ENCODE results near the gene USP13. TPM values are rescaled to one million over a fixed set of nuclear protein-coding genes. Genes with fewer than 3 reads are reported as not detected.

The USP13 gene
- polyA plus RNA-seq, 3 donors = 0.31 to 1.6 (median 1.2) TPM

DNA sequence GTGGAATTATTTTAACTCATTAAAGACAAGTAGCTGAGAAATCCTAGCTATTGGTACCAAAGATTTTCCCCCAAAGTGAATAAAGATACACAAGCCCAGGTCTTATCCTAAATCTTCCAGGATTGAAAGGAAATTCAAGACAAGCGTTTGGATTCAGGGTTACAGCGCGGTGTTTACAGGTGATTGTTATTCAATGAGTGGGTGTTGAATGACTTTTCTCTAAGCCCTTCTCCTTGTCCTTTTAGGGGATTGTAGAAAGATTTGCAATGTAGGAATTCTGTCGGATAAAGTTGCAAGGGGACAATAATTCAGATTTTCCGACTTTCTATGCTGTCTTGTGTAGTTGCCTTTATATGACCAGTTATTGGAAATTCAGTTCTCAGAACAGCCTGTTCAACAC lies 57.2 kb downstream of the USP13 start:
- peaks cover 13 to 14% of the 10 kb centered on the region in 2 donors for H3K36me3 Mint-ChIP-seq
- intact Hi-C loops (cut with micrococcal nuclease) = no loop called here
- H3K27me3 ChIP-seq (ENCODE audit: control insufficient read depth in 2 of 2, insufficient read depth in 2 of 2, low read length in 2 of 2) = no peaks in the 10 kb centered on the region
- WGBS (ENCODE audit: insufficient coverage) = 90% methylated on average over 4 of the region's 5 CpGs
- no peaks in the 10 kb centered on the region for H3K79me2 ChIP-seq (ENCODE audit: insufficient read depth, low read length)
- no peak overlapping the region for H3K4me3 Mint-ChIP-seq
- no peak for DNase-seq
- peaks cover 0 to 5% of the 10 kb centered on the region in 2 donors for H3K36me3 ChIP-seq (replicated peaks in 1 of 2; ENCODE audit: control insufficient read depth in 1 of 2, insufficient read depth in 2 of 2, low read length in 2 of 2)
- no peaks in the 10 kb centered on the region for H3K9me3 Mint-ChIP-seq
- no peaks in the 10 kb centered on the region for H3K4me1 ChIP-seq (ENCODE audit: control insufficient read depth in 1 of 2, insufficient read depth in 2 of 2, low read length in 2 of 2)
- H3K27ac Mint-ChIP-seq = no peak overlapping the region
- H3K4me3 ChIP-seq (replicated peaks in 1 of 3; ENCODE audit: low read depth in 2 of 3, low read length in 3 of 3) = no peak overlapping the region
- H4K20me1 ChIP-seq (ENCODE audit: insufficient read depth, low read length) = no peaks in the 10 kb centered on the region
- no peak overlapping the region for H3K4me2 ChIP-seq (replicated peaks; ENCODE audit: extremely low read depth, low read length, poor library complexity, severe bottlenecking)
- TF ChIP-seq CTCF (IDR thresholded peaks at IDR 0.05) = no peak
- no peaks in the 10 kb centered on the region for H3K4me1 Mint-ChIP-seq
- no peaks in the 10 kb centered on the region for H3K27me3 Mint-ChIP-seq (ENCODE audit: low read depth in 3 of 3)
- no peak overlapping the region for H3K9ac ChIP-seq (ENCODE audit: insufficient read depth, low read length, poor library complexity, severe bottlenecking)
- no peak overlapping the region for H2AFZ ChIP-seq (ENCODE audit: insufficient read depth, low read depth, low read length, poor library complexity, severe bottlenecking)
- H3K27ac ChIP-seq (ENCODE audit: low read depth in 1 of 2, low read length in 2 of 2) = no peak overlapping the region
- H3K9me3 ChIP-seq (replicated peaks in 1 of 2; ENCODE audit: control insufficient read depth in 1 of 2, insufficient read depth in 1 of 2, low read length in 2 of 2) = no peaks in the 10 kb centered on the region

DNA sequence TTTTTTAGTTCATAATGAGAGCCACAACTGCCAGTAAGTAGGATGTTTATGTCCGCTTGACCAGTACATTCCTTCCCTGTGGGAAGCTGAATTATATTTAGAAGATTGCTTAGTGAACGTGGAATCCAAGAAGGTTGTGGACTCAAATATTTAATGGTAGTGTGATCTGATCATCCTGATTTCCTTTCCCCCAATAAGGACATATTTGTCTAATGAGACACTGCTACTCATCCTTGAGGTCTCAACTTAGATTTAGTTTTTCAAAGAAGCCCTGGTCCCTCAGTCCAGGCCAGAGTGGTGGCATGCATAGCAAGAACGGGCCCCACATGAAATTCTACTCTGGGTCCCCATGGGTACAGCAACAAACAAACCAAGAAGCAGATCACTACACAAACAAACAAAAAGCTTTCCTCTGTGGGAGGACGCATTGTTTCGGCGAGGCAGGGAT lies 60.8 kb downstream of the USP13 start:
- Histone ChIP-seq H3K79me2 (ENCODE audit: insufficient read depth, low read length) (no peaks in the 10 kb centered on the region), H3K4me1 (ENCODE audit: control insufficient read depth in 1 of 2, insufficient read depth in 2 of 2, low read length in 2 of 2) (no peaks in the 10 kb centered on the region), H4K20me1 (ENCODE audit: insufficient read depth, low read length) (no peaks in the 10 kb centered on the region), H3K4me3 (replicated peaks in 1 of 3; ENCODE audit: low read depth in 2 of 3, low read length in 3 of 3) (no peak overlapping the region), H3K4me2 (replicated peaks; ENCODE audit: extremely low read depth, low read length, poor library complexity, severe bottlenecking) (no peak overlapping the region), H3K9ac (ENCODE audit: insufficient read depth, low read length, poor library complexity, severe bottlenecking) (no peak overlapping the region), H3K36me3 (replicated peaks in 1 of 2; ENCODE audit: control insufficient read depth in 1 of 2, insufficient read depth in 2 of 2, low read length in 2 of 2) (no peaks in the 10 kb centered on the region), H3K27me3 (ENCODE audit: control insufficient read depth in 2 of 2, insufficient read depth in 2 of 2, low read length in 2 of 2) (no peaks in the 10 kb centered on the region), H3K9me3 (replicated peaks in 1 of 2; ENCODE audit: control insufficient read depth in 1 of 2, insufficient read depth in 1 of 2, low read length in 2 of 2) (no peaks in the 10 kb centered on the region), H3K27ac (ENCODE audit: low read depth in 1 of 2, low read length in 2 of 2) (no peak overlapping the region), H2AFZ (ENCODE audit: insufficient read depth, low read depth, low read length, poor library complexity, severe bottlenecking) (no peak overlapping the region)
- H3K4me3 Mint-ChIP-seq = no peak overlapping the region
- WGBS (ENCODE audit: insufficient coverage) = no CpG with 5 or more reads among the region's 6 CpGs
- H3K27ac Mint-ChIP-seq = peak overlapping the region in 1 of 7 donors; percentile 36
- TF ChIP-seq CTCF (IDR thresholded peaks at IDR 0.05) = no peak
- intact Hi-C loops (cut with micrococcal nuclease) = no loop called here
- no peak for DNase-seq
- H3K4me1 Mint-ChIP-seq = peaks cover 6% of the 10 kb centered on the region
- no peaks in the 10 kb centered on the region for H3K9me3 Mint-ChIP-seq
- H3K36me3 Mint-ChIP-seq = peaks cover 8 to 10% of the 10 kb centered on the region in 2 donors
- H3K27me3 Mint-ChIP-seq (ENCODE audit: low read depth in 3 of 3) = peaks cover 0 to 3% (median 2%) of the 10 kb centered on the region in 3 donors
